ENCODE results near the gene TMEM86A.

TMEM86A gene

DNA sequence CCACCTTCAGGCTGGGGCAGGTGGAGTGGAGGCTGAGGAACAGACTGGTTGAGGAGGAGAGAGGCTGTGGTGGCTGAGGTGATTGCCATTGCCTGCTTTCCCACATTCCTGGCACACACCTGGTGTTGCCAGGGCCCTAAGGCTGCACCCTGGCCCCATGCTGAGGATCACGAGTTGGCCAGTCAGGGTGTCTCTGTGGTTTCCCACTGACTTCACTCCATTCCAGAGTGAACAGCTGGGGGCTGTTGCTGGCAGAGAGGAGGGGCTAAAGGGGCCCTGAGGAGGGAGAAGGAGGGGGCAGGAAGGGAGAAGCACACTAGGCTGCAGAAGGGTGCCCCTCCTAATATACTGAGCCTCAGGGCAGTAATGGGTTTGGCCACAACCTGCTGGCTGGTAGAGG lies 1.8 kb downstream of the TMEM86A start:
- DNase-seq (ENCODE audit: low read depth), result no peak

DNA sequence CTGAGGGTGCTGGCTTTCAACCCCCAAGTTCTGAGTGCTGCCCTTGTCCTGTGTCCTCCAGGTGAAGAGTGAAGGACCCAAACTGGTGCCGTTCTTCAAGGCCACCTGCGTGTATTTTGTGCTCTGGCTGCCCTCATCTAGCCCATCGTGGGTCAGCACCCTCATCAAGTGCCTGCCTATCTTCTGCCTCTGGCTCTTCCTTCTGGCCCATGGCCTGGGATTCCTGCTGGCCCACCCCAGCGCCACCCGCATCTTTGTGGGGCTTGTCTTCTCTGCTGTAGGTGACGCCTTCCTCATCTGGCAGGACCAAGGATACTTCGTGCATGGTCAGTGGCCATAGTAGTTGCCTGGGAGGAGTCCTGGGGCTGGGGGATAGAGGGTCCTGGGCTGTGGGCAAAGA lies 2.3 kb downstream of the TMEM86A start:
- DNase-seq (ENCODE audit: low read depth), result no peak

DNA sequence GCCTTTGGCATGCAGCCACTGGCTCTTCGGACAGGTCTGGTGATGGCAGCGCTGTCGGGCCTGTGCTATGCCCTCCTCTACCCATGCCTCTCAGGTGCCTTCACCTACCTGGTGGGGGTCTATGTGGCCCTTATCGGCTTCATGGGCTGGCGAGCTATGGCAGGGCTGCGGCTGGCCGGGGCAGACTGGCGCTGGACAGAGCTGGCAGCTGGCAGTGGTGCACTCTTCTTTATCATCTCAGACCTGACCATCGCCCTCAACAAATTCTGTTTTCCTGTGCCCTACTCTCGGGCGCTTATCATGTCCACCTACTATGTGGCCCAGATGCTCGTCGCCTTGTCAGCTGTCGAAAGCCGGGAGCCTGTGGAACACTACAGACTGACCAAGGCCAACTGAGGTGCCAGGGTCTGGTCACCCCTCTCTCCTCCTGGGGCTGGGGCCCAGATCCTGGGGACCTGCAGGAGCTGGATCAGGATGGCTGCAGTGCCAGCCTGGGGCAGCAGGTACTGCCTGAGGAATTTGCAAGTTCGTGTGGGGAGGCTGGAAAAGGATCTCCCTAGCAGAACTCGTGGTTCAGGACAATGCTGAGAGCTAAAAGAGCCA lies 3.1 kb downstream of the TMEM86A start:
- DNase-seq (ENCODE audit: low read depth), result no peak

DNA sequence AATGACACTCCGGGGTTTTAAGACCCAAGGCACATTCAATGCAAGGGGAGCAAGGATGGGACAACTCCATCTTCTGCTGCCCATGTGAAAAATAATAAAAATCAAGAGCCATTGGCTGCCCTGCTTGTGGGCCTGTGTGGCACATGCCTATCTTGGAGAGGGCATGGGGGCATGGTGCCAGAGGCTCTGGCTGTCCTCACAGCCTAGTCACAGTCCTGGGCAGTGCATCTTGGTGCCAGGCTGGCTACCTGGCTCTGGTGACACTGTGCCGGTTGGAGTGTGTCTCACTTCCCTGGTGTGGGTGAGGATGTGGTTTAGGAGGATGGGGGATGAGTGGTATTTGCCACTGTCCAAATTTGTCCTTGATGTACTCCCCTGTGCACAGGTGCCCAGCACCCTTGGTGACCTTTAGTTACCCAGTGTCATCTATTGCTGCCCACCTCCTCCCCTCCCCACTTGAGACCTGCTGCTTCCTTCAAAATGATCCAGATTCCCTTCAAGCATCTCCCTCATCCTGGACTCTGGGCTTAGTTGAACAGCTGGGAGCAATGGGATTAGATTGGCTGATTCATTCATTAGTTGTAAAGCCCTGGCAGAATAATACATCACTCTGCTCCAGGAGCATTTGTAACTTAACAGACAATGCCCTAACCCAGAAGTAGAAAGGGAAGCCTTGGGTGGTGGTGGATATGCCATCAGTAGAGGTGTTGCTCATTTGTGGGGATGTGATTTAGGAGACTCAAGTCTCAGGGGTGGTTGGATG lies 4.6 kb downstream of the TMEM86A start:
- no peak for DNase-seq (ENCODE audit: low read depth)

DNA sequence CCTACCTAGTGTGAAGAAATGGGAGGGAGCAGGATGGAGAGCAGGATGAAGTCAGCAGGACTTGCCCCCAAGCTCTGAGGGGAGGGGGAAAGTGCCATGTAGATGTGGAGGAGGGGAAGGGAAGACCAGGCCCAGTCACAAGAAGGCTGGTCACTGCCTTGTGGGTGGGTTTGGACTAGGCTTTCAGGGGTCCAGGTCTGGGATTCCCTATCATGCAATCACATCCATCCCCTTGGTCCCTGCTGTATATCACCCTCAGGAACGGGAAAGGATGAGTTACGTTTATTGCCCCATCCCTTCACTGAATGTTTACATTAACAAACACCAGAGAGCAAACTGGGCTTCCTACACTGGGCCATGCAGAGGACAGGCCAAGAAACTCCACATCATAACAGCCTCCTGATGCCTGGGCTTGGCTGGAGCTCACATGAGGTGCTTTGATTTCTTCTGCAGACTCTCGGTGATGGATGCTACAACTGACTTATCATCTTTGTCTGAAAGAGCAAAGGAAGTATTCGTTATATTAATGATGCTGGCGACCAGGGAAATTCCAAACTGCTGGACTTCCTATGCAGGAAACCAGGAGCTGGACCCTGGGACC lies 5.6 kb downstream of the TMEM86A start:
- DNase-seq (ENCODE audit: low read depth), result no peak

DNA sequence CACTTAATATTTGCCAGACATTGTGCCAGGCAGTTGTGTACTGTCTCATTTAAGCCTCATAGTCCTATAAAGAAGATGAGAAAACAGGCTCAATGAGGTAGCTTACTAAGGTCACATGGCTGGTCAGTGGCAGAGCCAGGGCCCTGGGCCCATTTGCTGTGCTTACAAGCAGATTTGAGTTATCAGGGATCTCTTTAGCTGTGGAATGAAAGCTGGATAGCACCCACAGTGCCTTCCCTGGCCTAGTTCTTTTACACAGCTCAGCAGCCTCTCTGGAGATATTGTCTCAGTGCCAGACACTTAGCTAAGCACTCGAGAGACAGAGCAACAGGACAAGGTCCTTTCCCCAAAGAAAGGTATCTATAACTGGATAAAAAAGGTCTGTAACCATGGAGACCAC lies 6.1 kb downstream of the TMEM86A start:
- DNase-seq (ENCODE audit: low read depth), result no peak

DNA sequence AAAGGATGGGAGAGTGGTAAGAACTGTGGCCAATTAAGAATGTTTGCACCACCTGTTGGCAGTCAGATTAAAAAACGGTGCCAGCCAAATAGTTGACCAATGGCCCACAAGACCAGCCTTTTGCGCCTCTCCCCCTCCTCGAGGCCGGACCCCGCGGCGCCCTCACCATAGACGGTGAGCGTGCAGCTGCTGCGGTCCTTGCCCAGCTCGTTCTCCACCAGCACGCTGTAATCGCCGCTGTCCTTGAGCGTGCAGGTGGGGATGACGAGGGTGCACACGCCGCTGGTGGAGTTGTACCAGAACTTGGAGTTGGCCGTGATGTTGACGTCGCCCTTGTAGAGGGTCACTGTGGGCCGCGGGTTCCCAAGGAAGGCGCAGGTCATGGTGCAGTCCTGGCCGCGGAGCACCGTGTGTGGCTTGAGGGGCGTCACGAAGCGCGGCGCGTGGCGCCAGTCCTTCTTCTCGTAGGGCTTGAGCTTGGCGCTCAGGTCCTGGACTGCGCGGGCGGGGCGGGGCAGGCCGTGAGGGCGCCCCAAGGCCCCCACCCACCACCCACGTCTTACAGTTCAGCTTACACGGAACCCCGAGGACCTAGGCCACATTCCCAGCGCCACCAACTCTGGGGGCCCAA lies 7.2 kb downstream of the TMEM86A start:
- no peak for DNase-seq (ENCODE audit: low read depth)

DNA sequence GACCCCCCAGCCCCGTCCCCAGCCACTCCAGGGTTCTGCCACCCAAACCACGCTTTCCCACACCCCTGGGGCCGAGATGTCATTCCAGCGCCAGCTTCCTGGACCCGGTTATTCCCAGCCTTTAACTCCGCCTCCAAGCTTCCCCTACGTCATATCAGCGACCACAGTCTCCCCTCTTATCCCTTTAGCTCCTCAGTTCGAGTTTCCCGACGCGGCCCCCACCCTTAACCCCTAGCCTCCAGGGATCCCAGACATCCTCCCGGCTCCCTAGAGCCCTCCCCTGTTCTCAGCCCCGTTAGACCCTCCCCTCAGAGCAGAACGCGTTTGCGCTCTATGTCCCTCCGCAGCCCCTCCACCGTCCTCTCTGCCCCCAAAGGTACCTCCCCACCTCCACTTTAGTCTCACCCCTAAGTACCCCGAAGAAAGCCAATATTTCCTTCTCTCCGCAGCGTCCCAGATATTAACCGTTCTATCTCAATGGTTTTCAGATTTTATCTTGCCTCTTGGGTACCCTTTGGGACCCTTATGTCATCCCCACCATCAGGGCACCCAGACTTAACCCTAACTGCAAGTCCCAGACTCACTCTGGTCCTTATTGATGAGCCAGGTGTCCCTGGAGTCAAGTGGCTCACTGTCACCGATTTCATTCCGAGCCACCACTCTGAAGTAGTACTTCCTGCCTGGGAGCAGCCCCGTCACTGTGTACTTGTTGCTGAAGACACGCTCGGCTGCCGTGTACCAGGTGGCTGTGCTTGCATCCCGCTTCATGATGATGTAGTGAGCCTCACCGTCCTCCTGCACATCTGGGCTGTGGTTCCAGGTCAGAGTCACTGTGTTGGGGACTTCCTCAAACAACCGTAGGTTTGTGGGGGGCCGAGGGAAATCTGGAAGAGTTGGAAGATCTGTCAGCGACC lies 8.0 kb downstream of the TMEM86A start:
- no peak for DNase-seq (ENCODE audit: low read depth)

DNA sequence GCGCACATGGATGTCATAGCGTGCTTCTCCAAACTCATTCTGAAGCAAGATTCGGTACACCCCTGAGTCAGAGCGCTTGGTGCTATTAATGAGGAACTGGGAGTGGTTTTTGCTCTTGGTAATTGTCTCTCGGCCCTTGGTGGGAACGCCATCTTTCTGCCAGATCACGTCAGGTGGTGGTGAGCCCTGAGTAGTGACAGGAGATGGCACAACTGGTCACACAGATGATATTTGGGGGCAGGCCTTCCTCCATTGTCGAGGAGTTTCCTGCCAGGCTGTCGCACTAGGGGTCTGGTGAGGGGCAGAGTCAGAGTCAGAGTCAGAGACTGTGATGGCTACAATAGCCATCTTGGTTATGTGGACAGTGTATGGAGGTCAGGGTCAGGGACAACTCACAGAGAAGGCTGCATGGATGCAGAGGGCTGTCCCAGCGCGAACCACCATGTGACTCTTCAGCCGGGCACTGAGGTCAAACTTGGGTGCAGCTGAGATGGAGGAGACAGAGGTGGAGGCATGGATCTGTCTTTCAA lies 9.3 kb downstream of the TMEM86A start:
- no peak for DNase-seq (ENCODE audit: low read depth)

DNA sequence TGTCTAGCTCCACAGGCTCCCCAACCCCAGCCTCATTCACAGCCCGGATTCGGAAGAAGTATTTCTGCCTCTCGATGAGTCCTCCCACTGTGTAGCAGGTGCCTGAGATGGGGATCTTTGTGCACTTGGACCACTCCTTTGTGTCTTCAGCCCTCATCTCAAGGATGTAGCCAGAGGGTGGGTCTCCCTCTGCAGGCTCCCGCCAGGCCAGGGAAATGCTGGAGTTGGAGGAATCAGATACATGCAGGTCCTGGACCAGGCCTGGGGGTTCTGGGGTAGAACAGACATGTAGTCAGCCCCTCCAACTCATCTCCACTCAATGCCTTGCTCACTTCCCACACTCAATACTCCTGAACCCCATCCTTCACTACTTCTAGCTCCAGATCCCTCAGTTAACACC lies 10.8 kb downstream of the TMEM86A start:
- DNase-seq (ENCODE audit: low read depth), result no peak

DNA sequence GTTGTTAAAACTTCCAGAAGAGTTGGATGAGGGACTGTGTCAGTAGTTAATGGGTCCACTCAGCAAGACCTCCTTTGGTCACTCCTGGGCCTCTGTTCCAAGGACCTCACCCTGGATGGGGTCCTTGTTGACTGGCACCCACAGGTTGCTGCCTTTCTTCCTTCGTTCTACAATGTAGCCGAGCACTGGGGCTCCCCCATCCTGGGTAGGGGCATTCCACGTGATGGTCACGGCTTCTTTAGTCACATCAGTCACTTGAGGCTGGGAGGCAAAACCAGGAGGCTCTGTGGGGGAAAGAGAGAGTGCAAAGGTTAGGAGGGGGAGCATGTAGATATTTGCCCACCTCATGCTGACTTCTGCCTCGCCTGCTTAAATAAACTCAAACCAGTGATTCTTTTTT lies 12.0 kb downstream of the TMEM86A start:
- no peak for DNase-seq (ENCODE audit: low read depth)

DNA sequence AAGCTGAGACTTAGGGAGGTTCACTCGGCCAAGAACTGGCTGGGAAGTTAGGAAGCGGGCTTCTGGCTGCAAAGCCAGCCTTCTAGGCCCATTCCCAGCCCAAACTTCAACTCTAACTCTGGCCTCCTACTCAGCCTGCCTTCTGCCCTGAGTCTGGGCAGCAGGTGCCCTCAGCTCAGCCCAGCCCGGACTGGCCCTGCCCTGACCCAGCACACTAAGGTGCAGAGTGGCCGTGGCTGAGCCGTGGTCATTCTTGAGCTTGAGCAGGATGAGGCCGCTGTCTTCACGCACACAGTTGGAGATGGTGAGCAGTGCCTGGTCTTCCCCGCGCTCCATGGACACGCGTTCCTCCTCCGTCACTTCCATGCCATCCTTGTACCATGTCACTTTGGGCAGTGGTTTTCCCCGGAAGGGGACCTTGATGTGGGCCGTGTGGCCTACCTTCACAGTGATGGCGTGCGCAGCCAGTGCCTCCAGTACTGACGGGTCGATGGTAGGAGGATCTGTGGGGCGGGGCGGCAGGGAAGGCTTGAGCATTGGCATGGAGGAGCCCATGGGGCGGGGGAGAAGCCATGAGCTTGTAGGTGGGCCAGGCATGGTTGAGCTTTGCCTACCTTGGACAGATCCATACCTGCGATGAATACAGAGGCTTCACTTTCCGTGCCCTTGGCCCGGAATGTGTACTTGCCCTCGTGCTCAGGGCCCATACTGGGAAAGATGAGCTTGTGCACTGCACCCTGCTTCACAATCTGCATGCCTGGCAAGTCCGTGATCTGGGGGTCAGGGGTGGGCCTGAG lies 15.3 kb downstream of the TMEM86A start:
- DNase-seq (ENCODE audit: low read depth), result no peak

DNA sequence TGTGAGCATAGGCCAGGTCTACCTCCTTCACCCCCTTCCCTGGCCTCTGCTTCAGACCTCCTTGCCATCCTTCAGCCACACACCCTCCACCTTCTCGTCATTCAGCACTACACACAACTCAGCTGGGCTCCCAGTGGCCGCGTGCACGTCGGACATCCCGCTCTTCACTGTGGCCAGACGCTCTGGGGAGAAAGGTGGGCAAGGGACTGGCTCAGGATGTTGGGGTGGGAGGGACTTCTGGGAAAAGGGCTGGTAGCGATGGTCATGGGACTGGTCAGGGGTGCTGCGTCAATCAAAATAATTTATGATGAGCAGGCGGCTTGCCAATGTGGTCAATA lies 15.8 kb downstream of the TMEM86A start:
- no peak for DNase-seq (ENCODE audit: low read depth)

DNA sequence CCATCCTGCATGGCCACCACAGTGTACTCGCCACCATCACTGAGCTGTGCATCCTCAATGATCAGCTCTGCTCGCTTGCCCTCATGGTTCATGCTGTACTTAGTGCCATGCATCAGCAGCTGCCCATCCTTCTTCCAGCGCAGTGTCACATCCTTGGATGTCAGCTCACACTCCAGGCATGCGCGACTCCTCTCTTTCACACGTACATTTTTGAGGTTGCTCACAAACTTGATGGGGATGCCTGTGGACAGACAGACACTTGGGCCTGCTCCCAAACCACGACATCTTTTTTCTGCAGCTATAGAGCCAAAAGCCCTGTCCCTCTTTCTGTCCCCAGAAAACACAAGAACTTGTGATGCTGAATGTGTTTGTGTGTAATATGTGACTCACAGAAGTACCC lies 16.9 kb downstream of the TMEM86A start:
- DNase-seq (ENCODE audit: low read depth), result no peak

DNA sequence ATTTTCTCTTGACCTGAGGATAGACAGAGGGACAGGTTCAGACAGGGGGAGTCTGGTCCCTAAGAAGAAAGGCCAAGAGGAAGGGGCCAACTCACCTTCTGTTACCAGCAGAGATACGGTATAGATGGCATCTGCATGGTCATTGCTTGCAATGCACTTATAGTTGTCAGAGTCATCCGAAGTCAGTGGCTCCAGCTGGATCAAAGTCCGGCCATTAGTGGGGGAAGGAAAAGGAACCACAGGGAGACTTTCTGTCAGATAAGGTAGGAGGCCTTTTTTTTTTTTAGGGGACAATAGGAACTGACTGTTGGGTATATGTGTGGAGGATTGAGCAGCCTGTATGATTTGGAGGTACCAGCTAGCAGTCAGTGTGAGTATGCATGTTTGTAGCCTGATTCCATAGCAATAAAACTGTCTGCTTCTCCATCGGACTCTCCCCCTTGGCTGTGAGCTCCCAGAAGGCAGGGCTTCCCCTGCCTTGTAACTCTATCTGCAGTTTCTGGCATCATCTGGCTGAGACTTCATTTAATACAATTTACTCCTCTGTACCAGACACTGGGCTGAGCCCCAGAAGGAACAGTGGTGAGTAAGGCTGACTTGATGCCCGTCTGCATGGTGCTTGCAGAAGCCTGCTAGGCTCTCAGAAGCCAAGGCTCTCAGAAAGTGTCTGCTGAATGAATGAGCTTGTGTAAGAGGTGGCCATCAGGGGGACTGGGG lies 21.7 kb downstream of the TMEM86A start:
- no peak for DNase-seq (ENCODE audit: low read depth)

DNA sequence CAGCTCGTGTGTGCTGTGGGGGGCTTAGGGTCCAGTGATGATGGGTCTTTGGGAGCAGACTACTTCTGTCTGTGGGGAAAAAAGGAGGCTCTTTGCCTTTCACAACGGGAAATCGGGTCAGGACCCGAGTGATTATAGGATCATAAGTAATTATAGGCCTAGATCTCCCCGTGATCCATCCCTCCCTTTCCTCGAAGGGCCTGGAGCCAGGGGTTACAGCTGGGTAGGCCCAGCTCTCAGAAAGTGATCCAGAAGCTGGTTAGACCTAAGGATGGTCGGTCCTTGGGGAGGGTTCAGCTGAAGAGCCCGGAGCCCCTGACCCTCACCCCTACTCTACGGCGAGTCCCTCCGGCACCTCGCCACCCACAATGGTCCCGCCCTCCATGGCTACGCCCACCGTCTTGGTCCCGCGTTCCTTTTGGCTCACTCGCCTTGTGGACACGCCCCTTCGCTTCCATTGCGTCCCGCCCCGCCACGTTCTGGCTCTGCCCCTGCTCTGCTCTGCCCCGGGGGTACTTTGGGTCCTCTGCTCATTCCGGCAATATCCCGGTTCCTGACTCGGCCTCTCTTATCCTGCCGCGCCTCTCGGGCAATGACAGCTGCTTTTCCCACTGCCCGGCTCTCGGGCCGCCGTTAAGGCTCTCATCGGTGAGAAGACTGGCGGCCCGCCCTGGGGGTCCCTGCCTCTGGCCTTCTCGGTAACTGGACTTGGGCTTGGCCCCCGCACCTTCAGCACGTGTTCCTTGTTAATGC lies 22.4 kb downstream of the TMEM86A start:
- DNase-seq (ENCODE audit: low read depth), result no peak

DNA sequence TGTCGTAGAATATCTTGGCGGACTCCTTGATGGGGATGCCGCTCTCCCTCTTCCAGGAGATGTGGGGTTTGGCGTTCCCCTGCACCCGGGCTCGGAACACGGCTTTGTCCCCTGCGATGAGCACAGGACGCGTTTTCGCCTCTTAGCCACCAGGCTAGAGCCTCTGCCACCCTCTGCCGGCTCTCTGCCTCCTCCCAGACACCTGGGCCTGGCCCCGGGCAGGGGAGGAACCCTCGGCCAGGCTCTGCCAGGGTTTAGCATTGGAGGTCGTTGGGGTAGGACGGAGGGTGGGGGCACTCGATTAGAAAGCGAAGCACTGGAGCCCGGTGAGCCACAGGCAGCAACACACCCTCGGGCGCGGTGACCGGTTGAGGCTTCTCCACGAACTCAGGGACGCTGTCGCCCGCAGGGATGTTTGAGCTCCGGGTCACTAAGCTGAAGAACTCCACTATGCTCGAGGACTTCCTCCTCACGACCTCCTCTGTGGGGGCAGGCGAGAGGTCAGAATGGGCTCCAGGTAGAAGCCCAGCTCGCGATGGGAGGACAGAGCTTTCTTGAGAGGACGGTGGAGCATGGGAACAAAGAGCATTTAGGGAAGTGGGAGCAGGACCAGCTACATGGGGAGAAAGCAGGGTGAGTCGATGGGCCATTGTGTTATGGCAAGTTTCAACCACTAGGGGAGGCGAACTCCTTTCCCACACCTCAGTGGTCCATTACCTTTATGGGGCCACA lies 23.1 kb downstream of the TMEM86A start:
- DNase-seq (ENCODE audit: low read depth), result no peak

DNA sequence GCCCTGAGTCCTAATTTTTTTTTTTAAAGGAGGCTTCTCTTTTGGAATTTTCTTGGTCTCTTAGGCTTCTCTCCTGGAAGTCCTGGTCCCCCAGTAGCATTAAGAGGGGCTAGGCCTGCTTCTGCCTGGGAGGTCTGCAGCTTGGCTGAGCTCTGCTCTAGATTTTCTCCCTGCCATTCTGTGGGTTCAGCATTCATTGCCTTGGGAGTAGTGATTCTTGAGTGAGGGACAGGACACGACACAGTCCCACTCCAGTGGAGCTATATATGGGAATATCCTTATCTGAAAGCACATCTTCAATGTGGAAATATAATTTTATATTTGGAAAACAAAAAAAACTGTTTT lies 23.7 kb downstream of the TMEM86A start:
- no peak for DNase-seq (ENCODE audit: low read depth)

DNA sequence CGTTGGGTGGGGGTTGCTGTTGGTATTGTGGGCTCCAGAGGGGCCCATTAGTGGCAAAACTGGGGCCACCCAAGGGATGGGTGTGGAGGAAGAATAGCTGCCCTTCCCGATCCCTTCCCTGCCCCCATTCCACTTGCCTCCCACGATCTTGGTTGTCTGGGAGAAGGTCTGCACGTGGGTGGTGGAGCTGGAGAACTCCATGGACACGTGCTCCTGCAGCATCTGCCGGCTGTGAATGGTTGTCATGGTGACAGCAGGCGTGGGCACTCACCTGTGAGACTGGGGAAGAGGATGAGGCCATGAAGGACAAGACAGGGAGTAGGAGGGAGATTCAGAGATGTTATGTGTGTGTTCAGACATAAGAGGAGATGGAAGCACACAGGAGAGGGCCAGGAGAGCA lies 25.4 kb downstream of the TMEM86A start:
- DNase-seq (ENCODE audit: low read depth), result no peak

Measured in GM04503 (cell line).